Measurements from ENCODE around the gene TP53I11. TPM values are rescaled to one million over a fixed set of nuclear protein-coding genes. Genes with fewer than 3 reads are reported as not detected.

TP53I11 gene
- total RNA-seq, 1 experiment from 2014 or later = 7.7 TPM

GRCh38 chr11:44934110-44934509, 16.6 kb downstream of the TP53I11 start:
- peaks cover 12% of the 10 kb centered on the region for H3K4me1 Mint-ChIP-seq (ENCODE audit: low read depth, unreplicated experiment)
- Histone ChIP-seq H3K36me3 (ENCODE audit: control insufficient read depth, insufficient read depth, low read length) (no peaks in the 10 kb centered on the region), H3K9me3 (no peaks in the 10 kb centered on the region), H3K4me3 (ENCODE audit: low read depth, low read length) (no peak overlapping the region), H3K4me1 (peaks cover 4% of the 10 kb centered on the region), H3K27me3 (replicated peaks; ENCODE audit: control insufficient read depth, insufficient read depth, low read length) (no peaks in the 10 kb centered on the region)
- no peaks in the 10 kb centered on the region for H3K9me3 Mint-ChIP-seq (ENCODE audit: unreplicated experiment)
- no peak for TF ChIP-seq CTCF (IDR thresholded peaks at IDR 0.05; ENCODE audit: insufficient read depth in 1 of 2, low read depth in 1 of 2, low read length in 1 of 2, severe bottlenecking in 1 of 2, unreplicated experiment in 1 of 2)
- no TSS peak for BruUV-seq (replicated peaks)
- CTCF ChIA-PET = no interaction called here
- POLR2A ChIA-PET = no interaction called here
- no peak for DNase-seq
- intact Hi-C loops (cut with micrococcal nuclease; ENCODE audit: unreplicated experiment) = loop anchor here (10.0 kb wide), 2 partner anchors 361 to 401 kb away; no protein-coding TSS in a partner anchor
- no peak overlapping the region for H3K27ac Mint-ChIP-seq (ENCODE audit: unreplicated experiment)
- H3K4me3 Mint-ChIP-seq (ENCODE audit: unreplicated experiment) = no peak overlapping the region
- no peaks in the 10 kb centered on the region for H3K27me3 Mint-ChIP-seq (ENCODE audit: insufficient read depth, unreplicated experiment)
- H3K36me3 Mint-ChIP-seq (ENCODE audit: insufficient read depth, unreplicated experiment) = peaks cover 4% of the 10 kb centered on the region

GRCh38 chr11:44931466-44931865, 19.2 kb downstream of the TP53I11 start:
- no peak overlapping the region for H3K27ac Mint-ChIP-seq (ENCODE audit: unreplicated experiment)
- no peak for DNase-seq

GRCh38 chr11:44930588-44931302, 19.9 kb downstream of the TP53I11 start:
- POLR2A ChIA-PET = no interaction called here
- no peak for TF ChIP-seq CTCF (IDR thresholded peaks at IDR 0.05; ENCODE audit: insufficient read depth in 1 of 2, low read depth in 1 of 2, low read length in 1 of 2, severe bottlenecking in 1 of 2, unreplicated experiment in 1 of 2)

More at GRCh38 chr11:44931466-44931865, 19.2 kb downstream of the TP53I11 start:
- TF ChIP-seq CTCF (IDR thresholded peaks at IDR 0.05; ENCODE audit: insufficient read depth in 1 of 2, low read depth in 1 of 2, low read length in 1 of 2, severe bottlenecking in 1 of 2, unreplicated experiment in 1 of 2) = no peak
- Histone ChIP-seq H3K4me1 (peaks cover 17% of the 10 kb centered on the region), H3K27me3 (replicated peaks; ENCODE audit: control insufficient read depth, insufficient read depth, low read length) (no peaks in the 10 kb centered on the region), H3K36me3 (ENCODE audit: control insufficient read depth, insufficient read depth, low read length) (no peaks in the 10 kb centered on the region), H3K4me3 (ENCODE audit: low read depth, low read length) (no peak overlapping the region), H3K9me3 (no peaks in the 10 kb centered on the region)
- no TSS peak for BruUV-seq (replicated peaks)
- no peaks in the 10 kb centered on the region for H3K27me3 Mint-ChIP-seq (ENCODE audit: insufficient read depth, unreplicated experiment)
- ChIA-PET POLR2A (interaction anchor here (0.6 kb wide), 1 partner anchor 27 kb away, joined by 3 read pairs; no protein-coding TSS in a partner anchor), CTCF (interaction anchor here (0.6 to 1.2 kb wide), 4 partner anchors 10 to 341 kb away, joined by 3 to 5 read pairs (median 4); no protein-coding TSS in a partner anchor)
- H3K9me3 Mint-ChIP-seq (ENCODE audit: unreplicated experiment) = no peaks in the 10 kb centered on the region
- H3K4me1 Mint-ChIP-seq (ENCODE audit: low read depth, unreplicated experiment) = peaks cover 12% of the 10 kb centered on the region
- intact Hi-C loops (cut with micrococcal nuclease; ENCODE audit: unreplicated experiment) = loop anchor here (10.0 kb wide), 2 partner anchors 363 to 403 kb away; no protein-coding TSS in a partner anchor
- peaks cover 4% of the 10 kb centered on the region for H3K36me3 Mint-ChIP-seq (ENCODE audit: insufficient read depth, unreplicated experiment)
- H3K4me3 Mint-ChIP-seq (ENCODE audit: unreplicated experiment) = no peak overlapping the region

More at GRCh38 chr11:44930588-44931302, 19.9 kb downstream of the TP53I11 start:
- peaks cover 12% of the 10 kb centered on the region for H3K4me1 Mint-ChIP-seq (ENCODE audit: low read depth, unreplicated experiment)
- no peaks in the 10 kb centered on the region for H3K27me3 Mint-ChIP-seq (ENCODE audit: insufficient read depth, unreplicated experiment)
- CTCF ChIA-PET = interaction anchor here (1.2 kb wide), 3 partner anchors 10 to 174 kb away, joined by 3 to 5 read pairs (median 4); no protein-coding TSS in a partner anchor
- H3K9me3 ChIP-seq = no peaks in the 10 kb centered on the region
- DNase-seq = no peak
- no peak overlapping the region for H3K4me3 ChIP-seq (ENCODE audit: low read depth, low read length)
- H3K9me3 Mint-ChIP-seq (ENCODE audit: unreplicated experiment) = no peaks in the 10 kb centered on the region
- peaks cover 4% of the 10 kb centered on the region for H3K36me3 Mint-ChIP-seq (ENCODE audit: insufficient read depth, unreplicated experiment)
- no peaks in the 10 kb centered on the region for H3K36me3 ChIP-seq (ENCODE audit: control insufficient read depth, insufficient read depth, low read length)
- BruUV-seq (replicated peaks) = no TSS peak
- peaks cover 17% of the 10 kb centered on the region for H3K4me1 ChIP-seq
- peak overlapping the region; percentile 68 for H3K27ac Mint-ChIP-seq (ENCODE audit: unreplicated experiment)
- H3K27me3 ChIP-seq (replicated peaks; ENCODE audit: control insufficient read depth, insufficient read depth, low read length) = no peaks in the 10 kb centered on the region
- H3K4me3 Mint-ChIP-seq (ENCODE audit: unreplicated experiment) = no peak overlapping the region
- intact Hi-C loops (cut with micrococcal nuclease; ENCODE audit: unreplicated experiment) = loop anchor here (10.0 kb wide), 2 partner anchors 364 to 404 kb away; no protein-coding TSS in a partner anchor
